ENCODE data around the gene PRDM7. TPM values are rescaled to one million over a fixed set of nuclear protein-coding genes. Genes with fewer than 3 reads are reported as not detected.

PRDM7 gene
- polyA plus RNA-seq, 1 donor: not detected

GRCh38 chr16:90048347-90048722 lies 28.8 kb downstream of the PRDM7 start:
- Histone ChIP-seq H3K9me3 (ENCODE audit: control insufficient read depth, low read depth, low read length) (no peaks in the 10 kb centered on the region), H3K36me3 (ENCODE audit: control insufficient read depth, insufficient read depth, low read length) (peaks cover 12% of the 10 kb centered on the region), H3K4me1 (ENCODE audit: control insufficient read depth, insufficient read depth, low read length) (peaks cover 12% of the 10 kb centered on the region), H3K27ac (ENCODE audit: low read length) (no peak overlapping the region), H3K4me3 (ENCODE audit: low read length) (no peak overlapping the region), H3K27me3 (ENCODE audit: control insufficient read depth, insufficient read depth, low read length) (peaks cover 3% of the 10 kb centered on the region)
- no peak for DNase-seq
- 50% methylated on average over 2 of the region's 12 CpGs for WGBS (ENCODE audit: insufficient coverage, low lambda C conversion rate)

- Histone ChIP-seq H3K27ac (ENCODE audit: low read length) (no peak overlapping the region), H3K27me3 (ENCODE audit: control insufficient read depth, insufficient read depth, low read length) (peaks cover 3% of the 10 kb centered on the region), H3K9me3 (ENCODE audit: control insufficient read depth, low read depth, low read length) (no peaks in the 10 kb centered on the region), H3K36me3 (ENCODE audit: control insufficient read depth, insufficient read depth, low read length) (peaks cover 17% of the 10 kb centered on the region), H3K4me3 (ENCODE audit: low read length) (peak overlapping the region; percentile 27), H3K4me1 (ENCODE audit: control insufficient read depth, insufficient read depth, low read length) (peaks cover 12% of the 10 kb centered on the region)
- DNase-seq: no peak
- no CpG with 5 or more reads among the region's 59 CpGs for WGBS (ENCODE audit: insufficient coverage, low lambda C conversion rate)
Observed at GRCh38 chr16:90047714-90048346, 29.3 kb downstream of the PRDM7 start.

GRCh38 chr16:90046971-90047713 lies 30.0 kb downstream of the PRDM7 start:
- Histone ChIP-seq H3K4me3 (ENCODE audit: low read length) (peak overlapping the region; percentile 27), H3K4me1 (ENCODE audit: control insufficient read depth, insufficient read depth, low read length) (peaks cover 12% of the 10 kb centered on the region), H3K9me3 (ENCODE audit: control insufficient read depth, low read depth, low read length) (no peaks in the 10 kb centered on the region), H3K27me3 (ENCODE audit: control insufficient read depth, insufficient read depth, low read length) (peaks cover 3% of the 10 kb centered on the region), H3K36me3 (ENCODE audit: control insufficient read depth, insufficient read depth, low read length) (peaks cover 23% of the 10 kb centered on the region), H3K27ac (ENCODE audit: low read length) (no peak overlapping the region)
- WGBS (ENCODE audit: insufficient coverage, low lambda C conversion rate): no CpG with 5 or more reads among the region's 40 CpGs
- peak; percentile 54 to 76 for DNase-seq

GRCh38 chr16:90046122-90046970 lies 30.8 kb downstream of the PRDM7 start:
- H3K4me3 ChIP-seq (ENCODE audit: low read length): peak overlapping the region; percentile 27
- no peak overlapping the region for H3K27ac ChIP-seq (ENCODE audit: low read length)
- peaks cover 12% of the 10 kb centered on the region for H3K4me1 ChIP-seq (ENCODE audit: control insufficient read depth, insufficient read depth, low read length)
- DNase-seq: no peak
- no peaks in the 10 kb centered on the region for H3K9me3 ChIP-seq (ENCODE audit: control insufficient read depth, low read depth, low read length)
- peaks cover 31% of the 10 kb centered on the region for H3K36me3 ChIP-seq (ENCODE audit: control insufficient read depth, insufficient read depth, low read length)
- no CpG with 5 or more reads among the region's 23 CpGs for WGBS (ENCODE audit: insufficient coverage, low lambda C conversion rate)
- H3K27me3 ChIP-seq (ENCODE audit: control insufficient read depth, insufficient read depth, low read length): peaks cover 3% of the 10 kb centered on the region

- Histone ChIP-seq H3K27ac (ENCODE audit: low read length) (no peak overlapping the region), H3K4me1 (ENCODE audit: control insufficient read depth, insufficient read depth, low read length) (peaks cover 12% of the 10 kb centered on the region), H3K36me3 (ENCODE audit: control insufficient read depth, insufficient read depth, low read length) (peaks cover 48% of the 10 kb centered on the region), H3K27me3 (ENCODE audit: control insufficient read depth, insufficient read depth, low read length) (peaks cover 3% of the 10 kb centered on the region), H3K9me3 (ENCODE audit: control insufficient read depth, low read depth, low read length) (no peaks in the 10 kb centered on the region), H3K4me3 (ENCODE audit: low read length) (no peak overlapping the region)
- no CpG with 5 or more reads among the region's 7 CpGs for WGBS (ENCODE audit: insufficient coverage, low lambda C conversion rate)
- DNase-seq: peak in 1 of 2 donors; percentile 62
Observed at GRCh38 chr16:90044111-90044551, 33.0 kb downstream of the PRDM7 start.

- H3K4me1 ChIP-seq (ENCODE audit: control insufficient read depth, insufficient read depth, low read length): peaks cover 12% of the 10 kb centered on the region
- H3K36me3 ChIP-seq (ENCODE audit: control insufficient read depth, insufficient read depth, low read length): peaks cover 53% of the 10 kb centered on the region
- H3K9me3 ChIP-seq (ENCODE audit: control insufficient read depth, low read depth, low read length): no peaks in the 10 kb centered on the region
- H3K4me3 ChIP-seq (ENCODE audit: low read length): no peak overlapping the region
- WGBS (ENCODE audit: insufficient coverage, low lambda C conversion rate): no CpG with 5 or more reads among the region's 20 CpGs
- no peak overlapping the region for H3K27ac ChIP-seq (ENCODE audit: low read length)
- DNase-seq: no peak
- H3K27me3 ChIP-seq (ENCODE audit: control insufficient read depth, insufficient read depth, low read length): peaks cover 3% of the 10 kb centered on the region
Observed at GRCh38 chr16:90043526-90043925, 33.6 kb downstream of the PRDM7 start.

- Histone ChIP-seq H3K27ac (ENCODE audit: low read length) (no peak overlapping the region), H3K36me3 (ENCODE audit: control insufficient read depth, insufficient read depth, low read length) (peaks cover 58% of the 10 kb centered on the region), H3K4me1 (ENCODE audit: control insufficient read depth, insufficient read depth, low read length) (peaks cover 12% of the 10 kb centered on the region), H3K27me3 (ENCODE audit: control insufficient read depth, insufficient read depth, low read length) (peaks cover 3% of the 10 kb centered on the region), H3K9me3 (ENCODE audit: control insufficient read depth, low read depth, low read length) (no peaks in the 10 kb centered on the region), H3K4me3 (ENCODE audit: low read length) (no peak overlapping the region)
- no CpG with 5 or more reads among the region's 19 CpGs for WGBS (ENCODE audit: insufficient coverage, low lambda C conversion rate)
- no peak for DNase-seq
Observed at GRCh38 chr16:90042946-90043514, 34.1 kb downstream of the PRDM7 start.

- no peak for DNase-seq
- H3K4me3 ChIP-seq (ENCODE audit: low read length): no peak overlapping the region
- no CpG with 5 or more reads among the region's 16 CpGs for WGBS (ENCODE audit: insufficient coverage, low lambda C conversion rate)
- no peaks in the 10 kb centered on the region for H3K9me3 ChIP-seq (ENCODE audit: control insufficient read depth, low read depth, low read length)
- H3K4me1 ChIP-seq (ENCODE audit: control insufficient read depth, insufficient read depth, low read length): peaks cover 6% of the 10 kb centered on the region
- H3K27ac ChIP-seq (ENCODE audit: low read length): no peak overlapping the region
- H3K27me3 ChIP-seq (ENCODE audit: control insufficient read depth, insufficient read depth, low read length): no peaks in the 10 kb centered on the region
- peaks cover 68% of the 10 kb centered on the region for H3K36me3 ChIP-seq (ENCODE audit: control insufficient read depth, insufficient read depth, low read length)
Observed at GRCh38 chr16:90041896-90042473, 35.1 kb downstream of the PRDM7 start.

GRCh38 chr16:90040152-90041023 lies 36.7 kb downstream of the PRDM7 start:
- no peak for DNase-seq

More at GRCh38 chr16:90040152-90041023, 36.7 kb downstream of the PRDM7 start:
- no peak overlapping the region for H3K27ac ChIP-seq (ENCODE audit: low read length)
- H3K9me3 ChIP-seq (ENCODE audit: control insufficient read depth, low read depth, low read length): no peaks in the 10 kb centered on the region
- H3K4me1 ChIP-seq (ENCODE audit: control insufficient read depth, insufficient read depth, low read length): no peaks in the 10 kb centered on the region
- H3K4me3 ChIP-seq (ENCODE audit: low read length): no peak overlapping the region
- no CpG with 5 or more reads among the region's 29 CpGs for WGBS (ENCODE audit: insufficient coverage, low lambda C conversion rate)
- H3K36me3 ChIP-seq (ENCODE audit: control insufficient read depth, insufficient read depth, low read length): peaks cover 84% of the 10 kb centered on the region
- no peaks in the 10 kb centered on the region for H3K27me3 ChIP-seq (ENCODE audit: control insufficient read depth, insufficient read depth, low read length)

Measured in large intestine (tissue), 3 donors.